ENCODE measurements around the gene PDPN.

Gene PDPN

DNA sequence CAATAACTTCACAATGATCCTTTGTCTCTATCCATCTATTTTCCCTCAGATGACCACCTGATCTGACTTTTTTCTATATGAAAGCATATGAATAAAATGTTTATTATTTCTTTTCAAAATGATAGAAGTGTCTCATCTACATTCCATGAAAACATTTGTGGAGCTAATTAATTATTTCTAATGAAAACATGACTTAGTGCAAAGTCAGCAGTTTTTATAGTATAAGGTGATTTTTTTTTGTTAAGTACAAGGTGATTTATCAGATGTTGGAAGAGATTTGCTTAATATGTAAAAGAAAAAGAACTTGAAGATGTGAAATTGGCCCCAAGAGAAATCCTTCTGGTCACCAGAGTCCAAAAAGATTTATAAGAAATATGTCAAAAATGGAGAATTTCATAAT lies 43.5 kb downstream of the PDPN start:
- TF ChIP-seq CTCF (IDR thresholded peaks at IDR 0.05) = no peak
- no peaks in the 10 kb centered on the region for H3K36me3 ChIP-seq
- H3K4me1 ChIP-seq = no peaks in the 10 kb centered on the region
- H3K9me3 ChIP-seq = no peaks in the 10 kb centered on the region
- DNase-seq = no peak
- intact Hi-C loops (cut with DNase I; ENCODE audit: low total_unique reads) = no loop called here
- no peak overlapping the region for H3K27ac ChIP-seq
- no peak overlapping the region for H3K4me3 ChIP-seq
- no peaks in the 10 kb centered on the region for H3K27me3 ChIP-seq

DNA sequence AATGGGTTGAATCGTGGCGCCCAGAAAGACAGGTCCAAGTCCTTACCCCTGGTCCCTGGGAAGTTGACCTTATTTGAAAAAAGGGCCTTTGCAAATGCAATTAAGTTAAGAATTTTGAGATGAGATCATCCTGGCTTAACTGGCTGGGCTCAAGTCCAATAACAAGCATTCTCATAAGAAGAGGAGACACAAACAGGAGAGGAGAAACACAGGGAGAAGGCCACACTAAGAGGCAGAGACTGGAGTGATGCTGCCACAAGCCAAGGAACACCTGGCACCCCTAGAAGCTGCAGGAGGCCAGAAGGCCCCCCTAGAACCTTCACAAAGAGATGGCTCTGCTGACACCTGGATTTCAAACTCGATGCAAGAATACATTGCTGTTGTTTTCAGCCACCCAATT lies 44.6 kb downstream of the PDPN start:
- Histone ChIP-seq H3K36me3 (no peaks in the 10 kb centered on the region), H3K27me3 (no peaks in the 10 kb centered on the region), H3K4me1 (no peaks in the 10 kb centered on the region), H3K9me3 (no peaks in the 10 kb centered on the region), H3K27ac (no peak overlapping the region), H3K4me3 (no peak overlapping the region)
- intact Hi-C loops (cut with DNase I; ENCODE audit: low total_unique reads) = no loop called here
- TF ChIP-seq CTCF (IDR thresholded peaks at IDR 0.05) = no peak
- no peak for DNase-seq

DNA sequence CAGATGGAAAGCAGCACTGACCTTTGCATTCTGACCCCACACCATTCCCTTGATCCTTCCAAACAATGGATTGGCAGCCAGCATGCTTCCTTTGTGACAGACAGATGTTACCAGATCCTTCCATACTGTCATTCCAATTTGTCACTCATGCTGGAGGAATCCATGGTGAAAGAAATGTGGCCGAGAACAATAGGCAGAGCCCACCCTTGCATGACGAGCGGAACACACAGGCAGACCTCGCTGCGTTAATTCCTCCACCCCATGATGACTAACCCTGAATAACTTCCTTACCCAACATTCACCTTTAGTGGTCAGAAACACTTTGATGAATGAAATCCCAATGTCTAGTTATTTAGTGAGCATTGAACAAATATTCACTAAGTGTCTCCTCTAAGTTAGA lies 45.1 kb downstream of the PDPN start:
- Histone ChIP-seq H3K27me3 (peaks cover 0 to under 1% of the 10 kb centered on the region in 2 donors), H3K4me1 (no peaks in the 10 kb centered on the region), H3K9me3 (no peaks in the 10 kb centered on the region), H3K36me3 (no peaks in the 10 kb centered on the region), H3K27ac (no peak overlapping the region), H3K4me3 (no peak overlapping the region)
- intact Hi-C loops (cut with DNase I; ENCODE audit: low total_unique reads) = no loop called here
- TF ChIP-seq CTCF (IDR thresholded peaks at IDR 0.05) = no peak
- DNase-seq = no peak

- no peak for TF ChIP-seq CTCF (IDR thresholded peaks at IDR 0.05)
- H3K4me1 ChIP-seq = no peaks in the 10 kb centered on the region
- H3K36me3 ChIP-seq = no peaks in the 10 kb centered on the region
- H3K4me3 ChIP-seq = no peak overlapping the region
- H3K27me3 ChIP-seq = no peaks in the 10 kb centered on the region
- no peak for DNase-seq
- intact Hi-C loops (cut with DNase I; ENCODE audit: low total_unique reads) = no loop called here
- H3K27ac ChIP-seq = no peak overlapping the region
- peaks cover 0 to 15% (median 6%) of the 10 kb centered on the region in 3 donors for H3K9me3 ChIP-seq
Measured at GRCh38 chr1:13642306-13643004, 58.8 kb downstream of the PDPN start.

GRCh38 chr1:13643017-13643416 lies 59.4 kb downstream of the PDPN start:
- Histone ChIP-seq H3K9me3 (peaks cover 0 to 14% (median 6%) of the 10 kb centered on the region in 3 donors), H3K27me3 (no peaks in the 10 kb centered on the region), H3K4me1 (no peaks in the 10 kb centered on the region), H3K36me3 (no peaks in the 10 kb centered on the region), H3K27ac (no peak overlapping the region), H3K4me3 (no peak overlapping the region)
- TF ChIP-seq CTCF (IDR thresholded peaks at IDR 0.05) = no peak
- intact Hi-C loops (cut with DNase I; ENCODE audit: low total_unique reads) = no loop called here
- no peak for DNase-seq

GRCh38 chr1:13646521-13646920 lies 62.9 kb downstream of the PDPN start:
- H3K36me3 ChIP-seq = no peaks in the 10 kb centered on the region
- no peak for DNase-seq
- intact Hi-C loops (cut with DNase I; ENCODE audit: low total_unique reads) = no loop called here
- H3K4me3 ChIP-seq = no peak overlapping the region
- no peak for TF ChIP-seq CTCF (IDR thresholded peaks at IDR 0.05)
- H3K4me1 ChIP-seq = no peaks in the 10 kb centered on the region
- no peak overlapping the region for H3K27ac ChIP-seq
- H3K9me3 ChIP-seq = no peaks in the 10 kb centered on the region
- no peaks in the 10 kb centered on the region for H3K27me3 ChIP-seq

Measured in tibial artery (tissue), 4 donors.